22Rv1 (cell line): ENCODE results near the gene PECR.
"Not testable (repeated sequence)": the region's sequence is repeated elsewhere in the genome, so short reads cannot be mapped to it uniquely, and the experiment has no call there.

ENCODE experiments used
- H3K27ac ChIP-seq: fragments of 450-650 bp; 2 replicates; pipeline ENCODE4 v1.5.1; 2017
- ZFX ChIP-seq: fragments of 450-650 bp; IDR thresholded peaks from 2 replicates; pipeline ENCODE4 v1.6.1; 2017; ENCODE audit warnings: antibody characterized with exemption, borderline replicate concordance
- TF ChIP-seq, protein P1 (sequence below): fragments of 450-650 bp; IDR thresholded peaks from 2 replicates; pipeline ENCODE4 v1.5.1; 2017; ENCODE audit warnings: mild to moderate bottlenecking

Gene PECR

DNA sequence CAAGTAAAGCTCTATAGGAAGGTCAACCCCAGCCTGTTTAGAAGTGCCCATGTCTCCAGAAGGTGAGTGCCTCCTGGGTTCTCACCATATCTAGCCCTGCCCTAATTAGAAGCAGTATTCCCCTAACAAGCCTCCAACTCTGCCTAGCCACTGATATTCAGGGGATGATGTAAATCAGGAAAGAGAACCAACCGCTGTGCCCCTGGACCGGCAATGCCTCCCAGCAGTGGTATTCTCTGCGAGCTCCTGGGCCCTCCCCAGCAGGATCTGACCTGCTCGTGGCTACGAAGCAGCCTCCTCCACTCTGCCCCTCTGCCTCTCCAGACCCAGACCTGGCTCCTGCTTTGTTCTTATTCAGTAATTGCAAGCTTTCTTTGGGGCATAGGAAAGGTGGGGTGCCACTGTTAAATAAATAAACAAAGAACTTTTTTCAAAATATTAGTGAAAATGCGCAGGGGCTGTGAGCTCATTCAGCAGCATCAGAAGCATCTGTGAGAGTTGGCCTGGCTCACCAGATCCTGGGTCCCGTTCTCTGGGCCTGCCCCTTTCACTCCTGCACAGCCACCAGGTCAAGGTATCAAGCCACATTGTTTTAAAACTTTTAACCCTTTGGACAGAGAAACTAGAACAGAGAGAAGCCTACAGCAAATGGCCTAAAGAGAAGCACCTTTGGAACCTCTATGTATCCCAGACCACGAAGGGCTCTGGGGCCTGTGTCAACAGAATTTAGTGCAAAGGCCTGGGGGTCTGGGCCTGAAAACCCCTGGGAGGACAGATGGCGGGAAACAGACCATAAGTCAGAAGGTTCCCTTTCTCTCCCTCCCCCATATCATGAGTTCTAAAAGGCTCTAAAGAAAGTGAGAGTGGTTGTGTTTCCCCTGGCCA is 80.2 kb downstream of the PECR start:
- no peak overlapping the region for H3K27ac ChIP-seq
- TF ChIP-seq, protein P1, sequence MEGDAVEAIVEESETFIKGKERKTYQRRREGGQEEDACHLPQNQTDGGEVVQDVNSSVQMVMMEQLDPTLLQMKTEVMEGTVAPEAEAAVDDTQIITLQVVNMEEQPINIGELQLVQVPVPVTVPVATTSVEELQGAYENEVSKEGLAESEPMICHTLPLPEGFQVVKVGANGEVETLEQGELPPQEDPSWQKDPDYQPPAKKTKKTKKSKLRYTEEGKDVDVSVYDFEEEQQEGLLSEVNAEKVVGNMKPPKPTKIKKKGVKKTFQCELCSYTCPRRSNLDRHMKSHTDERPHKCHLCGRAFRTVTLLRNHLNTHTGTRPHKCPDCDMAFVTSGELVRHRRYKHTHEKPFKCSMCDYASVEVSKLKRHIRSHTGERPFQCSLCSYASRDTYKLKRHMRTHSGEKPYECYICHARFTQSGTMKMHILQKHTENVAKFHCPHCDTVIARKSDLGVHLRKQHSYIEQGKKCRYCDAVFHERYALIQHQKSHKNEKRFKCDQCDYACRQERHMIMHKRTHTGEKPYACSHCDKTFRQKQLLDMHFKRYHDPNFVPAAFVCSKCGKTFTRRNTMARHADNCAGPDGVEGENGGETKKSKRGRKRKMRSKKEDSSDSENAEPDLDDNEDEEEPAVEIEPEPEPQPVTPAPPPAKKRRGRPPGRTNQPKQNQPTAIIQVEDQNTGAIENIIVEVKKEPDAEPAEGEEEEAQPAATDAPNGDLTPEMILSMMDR = no peak
- TF ChIP-seq ZFX = no peak

DNA sequence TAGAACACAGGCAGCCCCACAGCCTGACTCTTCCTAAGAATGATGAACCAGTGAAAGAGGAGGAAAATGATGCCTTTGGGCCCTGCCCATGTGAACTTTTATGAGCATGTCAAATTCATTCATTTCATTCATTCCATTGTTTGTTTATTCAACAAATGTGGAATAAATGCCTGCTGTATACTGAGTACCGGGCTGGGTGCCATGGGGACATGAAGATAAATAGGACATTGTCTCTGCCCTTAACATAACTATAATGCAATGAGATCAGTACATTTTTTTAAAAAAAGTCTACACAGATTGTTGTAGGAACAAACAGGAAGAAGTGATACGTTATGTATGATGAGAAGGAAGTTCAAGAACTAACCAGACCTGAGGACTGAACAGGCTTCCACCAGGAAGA is 83.0 kb downstream of the PECR start:
- H3K27ac ChIP-seq = no peak overlapping the region
- TF ChIP-seq ZFX = no peak
- TF ChIP-seq, protein P1 = no peak

DNA sequence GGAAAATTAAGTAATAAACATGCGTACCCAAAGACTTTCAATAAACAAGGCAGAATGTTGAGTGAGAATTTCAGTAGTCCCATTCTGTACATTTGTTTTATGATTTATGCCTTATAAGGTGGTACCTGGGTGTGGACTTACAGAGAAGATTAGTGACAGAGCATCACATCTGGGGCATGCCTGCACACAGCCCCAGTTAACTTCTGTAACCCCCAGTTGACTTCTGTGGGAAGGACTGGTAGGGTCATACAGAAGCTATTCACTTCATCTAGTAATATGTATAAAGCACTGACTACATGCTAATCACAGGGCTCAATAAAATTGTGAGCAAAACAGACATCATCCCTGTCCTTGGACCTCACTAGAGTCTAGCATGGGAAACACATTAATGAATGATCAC is 84.4 kb downstream of the PECR start:
- H3K27ac ChIP-seq = no peak overlapping the region
- TF ChIP-seq, protein P1 = no peak
- no peak for TF ChIP-seq ZFX

DNA sequence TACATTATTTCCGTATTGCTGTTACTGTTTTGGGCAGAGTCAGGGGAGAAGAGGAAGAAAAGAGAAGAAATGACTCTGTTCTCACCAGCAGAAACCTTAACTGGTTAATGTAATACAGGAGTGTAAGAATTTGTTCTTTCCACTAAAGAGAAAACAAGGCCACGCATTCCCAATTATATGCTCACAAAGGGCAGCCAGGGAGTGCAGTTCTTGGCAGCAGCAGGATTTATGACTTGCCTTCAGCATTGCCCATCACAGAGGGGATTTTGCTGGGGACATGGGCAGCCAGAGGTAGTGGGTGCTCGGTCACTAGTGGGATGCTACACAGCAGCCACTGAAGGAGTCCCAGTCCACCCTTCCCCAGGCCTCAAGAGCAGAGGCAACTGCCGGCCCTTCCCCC is 86.7 kb downstream of the PECR start:
- TF ChIP-seq ZFX = no peak
- TF ChIP-seq, protein P1 = no peak

DNA sequence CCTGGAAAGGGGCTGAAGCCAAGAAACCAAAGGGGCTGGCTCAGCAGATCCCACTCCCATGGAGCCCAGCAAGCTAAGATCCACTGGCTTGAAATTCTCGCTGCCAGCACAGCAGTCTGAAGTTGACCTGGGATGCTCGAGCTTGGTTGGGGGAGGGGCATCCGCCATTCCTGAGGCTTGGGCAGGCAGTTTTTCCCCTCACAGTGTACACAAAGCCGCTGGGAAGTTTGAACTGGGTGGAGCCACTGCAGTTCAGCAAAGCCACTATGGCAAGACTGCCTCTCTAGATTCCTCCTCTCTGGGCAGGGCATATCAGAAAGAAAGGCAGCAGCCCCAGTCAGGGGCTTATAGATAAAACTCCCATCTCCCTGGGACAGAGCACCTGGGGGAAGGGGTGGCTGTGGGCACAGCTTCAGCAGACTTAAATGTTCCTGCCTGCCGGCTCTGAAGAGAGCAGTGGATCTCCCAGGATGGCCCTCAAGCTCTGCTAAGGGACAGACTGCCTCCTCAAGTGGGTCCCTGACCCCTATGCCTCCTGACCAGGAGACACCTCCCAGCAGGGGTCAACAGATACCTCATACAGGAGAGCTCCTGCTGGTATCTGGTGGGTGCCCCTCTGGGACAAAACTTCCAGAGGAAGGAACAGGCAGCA is 92.9 kb downstream of the PECR start:
- H3K27ac ChIP-seq = not testable (repeated sequence)

More for the DNA sequence above, 86.7 kb downstream of the PECR start:
- no peak overlapping the region for H3K27ac ChIP-seq
